Left kidney (tissue), 2 donors: ENCODE measurements around the gene HLCS. TPM values are rescaled to one million over a fixed set of nuclear protein-coding genes. Genes with fewer than 3 reads are reported as not detected.

Experiments
- DNase-seq: peaks from one replicate; pipeline ENCODE4 v3.0.0-alpha.2; 2013
- polyA plus RNA-seq: library from polyadenylated mRNA; unstranded; fragments of 120-200 nt; gene quantifications from one replicate; pipeline ENCODE4 v1.2.1, GENCODE V29; 2013; ENCODE audit not compliant: insufficient read length

Gene HLCS
- polyA plus RNA-seq, 1 donor: 18.0 TPM

DNA sequence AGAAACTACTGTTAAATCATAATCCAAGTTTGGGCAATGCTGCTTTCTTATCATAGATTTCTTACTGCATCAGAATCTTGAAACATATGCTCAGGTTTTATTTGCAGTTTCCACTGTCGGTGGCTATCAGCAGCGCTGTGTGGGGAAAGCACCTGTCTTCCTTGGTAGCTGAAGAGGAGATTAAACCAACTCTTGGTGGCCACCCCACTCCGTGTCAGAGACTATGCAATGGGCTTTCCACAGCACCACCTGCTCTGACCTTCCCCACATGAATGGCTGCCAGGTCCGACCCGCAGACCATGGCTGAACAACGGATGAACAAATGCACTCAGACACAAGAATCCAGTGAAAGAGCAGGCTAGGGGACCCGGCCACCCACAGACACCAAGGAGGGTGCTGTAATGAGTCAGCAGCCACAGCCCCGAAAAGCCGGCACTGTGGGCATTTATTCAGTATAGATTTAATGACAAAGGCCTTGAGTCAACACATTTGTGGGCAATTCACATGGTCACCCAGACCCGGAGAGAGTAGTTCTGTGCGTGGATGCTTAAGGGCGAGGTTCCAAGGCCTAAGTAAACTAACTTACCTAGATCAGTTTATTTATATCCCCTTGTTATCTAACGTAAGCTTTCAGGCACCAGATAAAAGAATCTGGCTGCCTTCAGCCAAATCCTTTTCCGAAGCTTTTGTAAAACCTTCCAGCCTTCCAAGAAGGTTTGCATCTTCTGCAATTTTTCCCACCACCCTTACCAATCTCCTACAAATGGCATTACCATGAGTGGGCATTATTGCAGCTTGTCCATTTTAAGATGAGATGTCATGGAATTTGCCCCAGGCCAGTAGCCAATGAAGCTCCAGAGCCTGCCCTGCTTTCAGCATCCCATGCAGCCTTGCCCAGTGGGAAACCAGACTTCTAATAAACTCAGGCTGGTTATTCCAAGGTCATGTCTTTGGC is 82.7 kb downstream of the HLCS start:
- DNase-seq: no peak

DNA sequence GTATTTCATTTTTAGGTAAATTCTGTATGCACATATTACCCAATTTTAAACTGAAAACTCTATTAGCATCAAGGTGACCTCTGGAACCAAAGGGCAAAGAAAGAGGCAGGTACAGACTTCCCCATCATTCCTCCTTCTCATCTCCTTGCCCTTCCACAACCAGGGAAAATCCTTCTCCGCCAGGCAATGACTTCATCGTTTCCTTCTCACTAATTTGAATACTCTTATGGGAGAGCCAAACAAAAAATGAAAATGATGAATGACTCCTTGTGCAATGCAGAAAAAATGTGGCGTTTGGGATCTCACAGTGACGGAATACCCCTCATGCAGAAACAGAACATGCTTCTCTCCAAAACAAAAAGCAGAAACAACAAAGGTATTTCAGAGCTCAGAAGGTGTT is 83.7 kb downstream of the HLCS start:
- DNase-seq: no peak

DNA sequence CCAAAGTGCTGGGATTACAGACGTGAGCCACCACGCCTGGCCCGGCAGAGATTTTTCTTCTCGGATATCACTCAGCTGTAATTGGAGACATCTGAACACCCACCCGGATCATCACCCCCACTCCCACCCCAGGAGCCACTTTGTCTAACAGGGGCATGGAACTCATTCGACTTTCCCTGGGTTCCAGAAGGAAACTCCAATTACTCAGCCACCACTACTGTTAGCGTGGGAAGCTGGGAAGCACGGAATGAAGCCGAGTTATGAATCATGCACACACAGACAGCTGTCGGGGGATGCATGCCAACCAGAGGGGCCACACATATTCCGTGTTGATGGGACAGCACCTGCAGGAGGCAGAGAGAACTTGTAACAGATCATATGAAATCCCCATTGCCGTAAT is 85.2 kb downstream of the HLCS start:
- DNase-seq: no peak

DNA sequence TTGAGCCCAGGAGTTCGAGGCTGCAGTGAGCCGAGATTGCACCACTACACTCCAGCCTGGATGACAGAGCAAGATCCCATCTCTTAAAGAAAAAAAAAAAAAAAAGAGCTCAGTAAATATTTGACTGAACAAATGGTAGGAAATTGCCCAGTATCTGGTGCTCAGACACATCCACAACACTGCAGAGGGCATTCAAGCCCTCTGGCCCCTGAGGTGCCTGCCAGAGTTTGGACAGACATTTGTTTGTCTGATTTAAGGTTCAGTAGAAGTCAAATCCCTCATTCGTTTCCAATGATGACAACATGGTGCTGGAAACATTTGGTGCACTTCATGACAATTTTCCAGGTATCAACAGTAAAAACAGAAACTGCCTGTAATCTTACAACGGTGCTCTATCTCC is 86.6 kb downstream of the HLCS start:
- no peak for DNase-seq

DNA sequence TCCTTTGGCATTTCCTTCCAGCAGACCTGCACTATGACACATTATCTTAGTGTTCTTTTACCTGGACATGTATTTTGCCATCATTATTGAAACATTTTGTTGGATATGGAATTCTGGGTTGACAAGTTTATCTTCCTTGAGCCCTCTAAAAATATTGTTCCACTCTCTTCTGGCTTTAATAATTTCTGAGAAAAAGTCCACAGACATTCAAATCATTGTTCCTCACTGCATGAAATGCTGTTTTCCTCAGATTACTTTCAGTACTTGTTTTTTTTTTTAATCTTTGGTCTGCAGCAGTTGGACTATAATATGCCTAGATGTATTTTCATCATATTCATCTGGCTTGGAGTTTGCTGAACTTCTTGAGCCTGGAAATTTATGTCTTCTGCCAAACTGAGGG is 88.7 kb downstream of the HLCS start:
- no peak for DNase-seq

DNA sequence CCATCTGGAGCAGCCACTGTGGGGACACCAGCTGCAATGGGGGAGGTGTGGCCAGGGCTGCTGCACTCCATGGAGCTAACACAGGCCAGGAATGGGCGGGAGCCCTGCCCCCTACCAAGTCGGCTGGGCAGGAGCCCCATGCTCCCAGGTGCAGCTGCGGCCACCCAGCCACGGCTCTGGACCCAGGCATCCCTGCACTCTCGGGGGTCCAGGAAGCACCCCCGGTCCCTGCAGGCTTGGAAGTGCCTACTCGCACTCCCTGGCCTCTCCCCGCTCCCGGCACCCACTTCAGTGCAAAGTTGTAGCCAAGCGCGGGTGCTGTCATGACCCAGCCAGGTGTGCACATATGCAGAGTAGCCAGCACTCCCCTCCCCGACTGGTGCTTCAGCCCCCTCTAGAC is 91.8 kb downstream of the HLCS start:
- no peak for DNase-seq

DNA sequence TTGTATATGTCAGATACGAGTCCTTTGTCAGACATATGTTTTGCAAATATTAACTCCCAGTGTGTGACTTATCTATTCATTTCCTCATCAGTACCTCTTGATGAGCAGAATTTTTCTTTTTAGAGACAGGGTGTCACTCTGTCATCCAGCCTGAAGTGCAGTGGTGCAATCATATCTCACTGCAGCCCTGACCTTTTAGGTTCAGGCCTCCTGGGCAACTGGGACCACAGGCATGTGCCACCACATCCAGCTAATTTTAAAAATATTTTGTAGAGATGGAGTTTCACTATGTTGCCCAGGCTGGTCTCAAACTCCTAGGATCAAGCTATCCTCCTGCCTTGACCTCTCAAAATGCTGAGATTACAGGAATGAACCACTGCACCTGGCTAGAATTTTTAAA is 93.0 kb downstream of the HLCS start:
- DNase-seq: no peak

DNA sequence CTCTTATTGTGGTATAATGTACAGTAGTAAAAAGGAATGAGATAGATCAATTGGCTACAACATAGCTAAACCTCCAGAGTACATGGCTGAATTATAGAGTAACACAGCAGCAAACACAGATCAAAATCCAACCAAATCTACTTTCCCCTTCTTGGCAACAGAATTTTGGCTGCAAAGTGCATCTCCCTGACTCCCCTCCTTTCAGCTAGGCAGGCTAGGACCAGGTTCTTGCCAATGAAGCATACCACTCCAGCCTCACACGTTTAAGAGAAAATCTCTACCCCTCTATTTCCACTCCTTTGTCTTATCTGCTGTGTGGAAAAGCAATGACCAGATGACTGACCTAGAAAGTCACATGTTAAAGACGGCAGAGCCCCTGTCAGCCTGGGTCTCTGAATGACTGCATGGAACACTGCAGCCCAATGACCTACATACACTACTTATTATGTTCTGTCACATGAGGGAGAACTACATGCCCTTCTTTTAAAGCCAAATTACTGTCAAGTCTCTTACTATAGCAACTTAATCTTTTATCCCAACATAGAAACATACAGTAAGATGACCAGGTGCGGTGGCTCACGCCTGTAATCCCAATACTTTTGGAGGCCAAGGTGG is 99.1 kb downstream of the HLCS start:
- DNase-seq: no peak

DNA sequence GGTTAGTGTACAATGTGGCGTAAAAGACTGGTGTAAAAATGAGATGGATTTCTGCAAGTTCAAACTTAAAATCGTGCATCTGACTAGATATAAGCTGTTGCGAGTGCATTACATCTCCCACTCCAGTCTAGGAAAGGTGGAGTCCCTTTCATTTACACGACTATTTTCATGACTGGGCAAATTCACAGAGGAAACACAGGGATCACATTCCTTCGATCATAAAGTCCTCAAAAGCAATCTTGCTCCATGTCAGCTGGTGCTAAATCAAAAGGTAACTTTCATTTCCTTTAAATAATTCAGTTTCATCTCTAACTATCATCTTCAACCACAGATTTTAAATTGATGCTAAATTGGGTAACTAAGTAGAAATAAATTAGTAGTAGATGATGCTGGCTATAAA is 100.0 kb downstream of the HLCS start:
- DNase-seq: no peak

DNA sequence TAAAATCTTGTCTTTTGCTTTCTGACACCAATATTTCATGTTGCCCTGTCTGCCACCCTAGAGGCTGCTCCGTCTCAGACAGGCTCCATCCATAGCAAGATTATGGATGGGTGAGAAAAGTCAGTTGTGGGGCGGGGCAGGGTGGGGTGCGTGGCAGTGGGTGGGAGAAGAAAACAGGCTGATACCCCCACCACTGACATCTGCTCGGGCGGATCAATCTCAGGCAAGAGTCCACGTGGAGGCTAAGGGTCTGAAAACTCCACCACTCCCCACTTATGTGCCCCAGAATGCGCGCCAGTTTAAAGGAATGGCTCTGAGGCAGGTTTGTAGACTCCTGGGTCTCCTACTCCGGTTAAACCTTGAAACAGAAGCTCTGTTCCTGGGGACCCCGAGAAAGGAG is 101.5 kb downstream of the HLCS start:
- no peak for DNase-seq

DNA sequence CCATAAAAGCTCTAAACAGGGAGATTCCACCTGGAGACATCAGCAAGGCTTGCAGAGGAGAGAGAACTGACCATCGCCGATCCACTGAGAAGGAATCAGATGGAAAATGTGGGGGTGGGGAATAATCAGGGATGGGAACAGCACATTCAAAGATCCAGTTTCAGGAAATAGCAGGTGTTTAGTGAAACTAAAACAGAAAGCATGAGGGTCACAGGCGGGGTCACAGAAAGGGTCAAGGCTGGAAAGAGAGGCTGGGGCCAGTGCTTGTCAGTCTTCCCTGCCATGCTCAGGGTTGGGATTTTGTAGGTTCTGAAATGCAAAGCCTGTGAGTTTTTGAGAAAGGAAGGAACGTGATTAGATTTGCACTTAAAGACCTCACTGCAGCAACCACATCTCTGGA is 103.2 kb downstream of the HLCS start:
- DNase-seq: no peak

DNA sequence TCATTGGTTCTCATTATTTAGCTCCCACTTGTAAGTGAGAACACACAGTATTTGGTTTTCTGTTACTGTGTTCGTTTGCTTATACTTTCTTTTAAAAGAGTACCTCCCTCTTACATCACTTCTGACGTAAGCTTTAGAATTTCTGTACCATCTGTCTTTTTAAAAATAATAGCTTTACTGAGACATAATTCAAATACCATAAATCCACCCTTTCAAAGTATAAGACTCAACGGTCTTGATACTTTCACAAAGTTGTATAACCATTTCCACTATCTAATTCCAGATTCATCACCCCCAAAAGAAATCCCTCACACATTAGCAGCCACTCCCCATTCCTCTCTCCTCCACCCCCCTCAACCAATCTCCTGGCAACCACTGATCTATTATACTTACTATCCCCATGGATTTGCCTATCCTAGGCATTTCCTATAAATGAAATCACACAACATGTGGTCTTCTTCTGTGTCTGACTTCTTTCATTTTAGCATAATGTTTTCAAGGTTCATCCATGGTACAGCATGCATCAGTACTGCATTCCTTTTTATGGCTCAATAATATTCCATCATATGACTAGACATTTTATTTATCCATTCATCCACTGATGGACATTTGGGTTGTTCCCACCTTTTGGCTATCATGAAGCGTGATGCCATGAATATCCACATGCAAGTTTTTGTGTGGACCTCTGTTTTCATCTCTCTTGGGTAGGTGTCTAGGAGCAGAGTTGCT is 104.7 kb downstream of the HLCS start:
- no peak for DNase-seq

DNA sequence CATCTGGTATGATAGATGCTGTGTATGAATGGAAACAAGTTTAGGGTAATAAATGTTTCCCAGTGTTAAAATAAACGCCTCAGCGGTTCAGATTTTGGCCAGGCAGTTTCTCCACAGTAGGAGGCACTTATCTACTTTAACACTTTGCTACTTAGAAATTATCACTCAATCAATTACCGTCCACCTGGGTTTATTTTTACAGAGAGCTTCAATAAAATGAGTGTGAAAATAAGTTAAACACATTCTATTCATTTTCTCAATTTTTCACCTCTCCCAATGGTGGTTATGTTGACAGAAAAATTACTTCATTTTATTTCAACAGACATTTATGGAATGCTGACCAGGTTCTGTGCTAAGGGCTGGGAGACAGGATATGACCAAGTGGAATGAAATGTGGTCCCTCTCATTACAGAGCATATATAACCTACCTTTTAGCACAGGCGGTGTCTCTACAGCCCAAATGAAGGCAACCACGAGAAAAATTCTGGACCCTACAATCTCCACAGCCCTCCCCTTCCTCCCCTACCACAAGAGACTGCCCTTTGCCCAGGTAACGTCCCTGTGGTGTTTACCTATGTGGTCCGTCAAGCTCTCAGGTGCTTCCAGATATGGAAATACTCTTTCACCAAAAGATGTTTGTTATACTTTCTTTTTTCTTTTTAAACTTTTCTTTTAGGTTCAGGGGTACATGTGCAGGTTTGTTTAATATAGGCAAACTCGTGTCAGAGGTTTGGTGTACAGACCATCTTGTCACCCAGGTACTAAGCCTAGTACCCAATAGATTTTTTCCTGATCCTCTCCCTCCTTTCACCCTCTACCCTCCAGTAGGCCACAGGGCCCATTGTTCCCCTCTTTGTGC is 105.5 kb downstream of the HLCS start:
- DNase-seq: no peak

DNA sequence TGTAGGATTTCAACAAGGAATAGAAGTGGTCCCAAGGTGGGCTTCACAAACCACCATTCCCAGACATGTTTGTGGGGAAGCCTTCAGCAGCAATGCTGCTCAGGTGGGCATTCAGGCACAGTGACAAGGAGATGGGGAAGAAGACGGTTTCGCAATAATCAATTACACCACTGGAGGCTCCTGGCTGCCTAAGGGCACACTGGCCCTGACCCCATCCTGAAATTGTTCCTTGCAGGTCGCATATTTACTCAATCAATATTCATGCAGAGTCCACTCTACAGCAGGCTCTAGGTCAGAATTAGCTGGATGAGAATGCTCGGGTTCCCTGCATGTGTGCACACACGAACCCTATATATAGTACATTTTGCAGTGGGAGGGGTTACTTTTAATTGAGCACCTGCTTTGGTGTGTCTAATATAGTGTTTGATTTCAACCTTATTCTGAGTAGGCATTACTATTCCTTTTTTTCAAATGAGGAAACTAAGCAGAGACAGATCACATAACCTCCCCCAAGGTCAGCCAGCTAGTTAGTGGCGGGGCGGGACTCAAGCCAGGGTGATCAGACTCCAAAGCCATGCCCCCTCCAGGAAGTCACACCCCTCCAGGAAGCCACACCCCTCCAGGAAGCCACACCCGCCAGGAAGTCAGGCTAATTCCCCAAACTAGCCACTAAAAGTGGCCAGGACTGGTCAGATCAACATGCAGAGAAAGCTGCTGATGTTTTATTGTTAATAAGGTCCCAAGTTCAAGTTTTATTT is 106.5 kb downstream of the HLCS start:
- DNase-seq: no peak

DNA sequence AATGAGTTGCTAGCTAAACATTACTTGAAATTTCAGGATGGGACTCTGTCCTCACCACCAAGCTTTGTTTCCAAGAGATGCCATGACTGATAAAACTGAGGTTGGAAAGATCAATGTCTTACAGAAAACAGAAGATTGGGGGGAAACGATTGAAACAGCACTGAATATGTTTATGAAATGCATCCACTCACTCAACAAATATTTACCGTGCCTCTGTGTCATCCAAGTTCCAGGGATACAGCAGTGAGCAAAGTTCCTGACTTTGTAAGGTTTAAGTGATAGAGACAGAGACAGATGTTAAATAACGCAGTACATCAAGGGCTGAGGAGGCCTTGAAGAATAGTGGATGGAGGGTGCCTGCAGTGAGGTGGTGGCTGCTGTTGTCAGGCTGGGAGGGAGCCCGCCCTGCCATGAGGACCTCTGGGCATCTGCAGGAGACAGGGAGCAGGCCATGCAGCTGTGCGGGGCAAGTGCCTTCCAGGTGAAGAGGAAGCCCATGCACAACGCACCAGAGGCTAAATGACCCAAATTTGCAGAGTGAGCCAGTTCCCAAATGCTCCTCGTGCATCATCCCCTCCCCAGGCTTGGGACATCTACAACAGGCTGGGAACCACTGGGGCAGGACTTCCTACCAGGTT is 108.0 kb downstream of the HLCS start:
- no peak for DNase-seq

DNA sequence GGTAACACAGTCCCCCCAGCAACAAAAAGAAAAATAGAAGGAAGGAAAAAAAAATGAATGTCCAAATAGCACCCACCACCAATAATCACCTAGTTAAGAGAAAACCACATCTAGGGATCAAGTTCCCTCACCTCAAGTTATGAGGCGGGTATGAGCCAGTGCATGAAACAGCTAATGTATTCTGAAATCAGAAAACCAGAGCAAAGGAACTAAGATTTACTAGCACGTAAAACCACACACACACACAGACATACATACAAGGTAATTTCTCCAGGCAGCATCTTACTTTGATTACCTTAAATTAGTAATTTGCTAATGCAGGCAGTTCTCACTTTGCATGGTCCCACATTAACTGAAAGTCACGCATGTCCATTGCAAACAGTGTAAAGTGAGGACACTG is 109.8 kb downstream of the HLCS start:
- no peak for DNase-seq

DNA sequence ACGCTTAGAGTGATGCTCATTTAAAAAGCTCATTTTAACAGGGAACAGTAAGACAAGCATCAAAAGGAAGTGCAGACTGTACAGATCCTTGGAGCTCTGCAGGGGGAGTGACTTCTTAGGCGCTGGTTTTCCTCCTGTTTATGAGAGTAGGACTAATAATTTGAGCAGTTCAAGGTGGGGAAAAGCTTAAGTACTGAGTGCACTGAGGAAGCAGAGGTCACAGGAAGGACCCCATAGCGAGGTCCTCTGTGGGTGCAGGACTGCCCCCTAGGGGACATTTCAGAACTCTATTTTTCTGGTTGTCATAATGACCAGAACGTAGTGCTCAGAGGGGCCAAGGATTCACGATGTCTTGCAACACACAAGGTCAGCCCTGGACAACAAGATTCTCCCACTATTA is 112.1 kb downstream of the HLCS start:
- peak; percentile 62 for DNase-seq

DNA sequence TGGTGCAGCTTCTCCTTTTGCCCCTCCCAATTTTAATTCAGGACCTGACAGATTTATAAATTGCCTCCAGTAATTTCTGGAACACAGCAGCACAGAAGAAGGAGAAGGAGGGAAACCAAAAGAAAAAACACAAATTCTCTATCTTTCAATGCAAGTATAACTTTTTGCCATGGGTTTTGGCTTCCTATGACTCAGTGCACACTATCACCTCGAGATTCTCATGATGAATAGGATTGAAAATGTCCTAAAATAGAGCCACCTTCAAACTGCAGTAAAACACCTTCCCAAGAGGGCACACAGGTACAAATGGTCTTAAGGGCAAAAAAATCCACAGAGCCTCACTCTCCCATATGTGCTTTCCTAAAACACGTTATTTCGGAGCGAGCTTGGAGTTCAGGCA is 113.6 kb downstream of the HLCS start:
- DNase-seq: no peak

DNA sequence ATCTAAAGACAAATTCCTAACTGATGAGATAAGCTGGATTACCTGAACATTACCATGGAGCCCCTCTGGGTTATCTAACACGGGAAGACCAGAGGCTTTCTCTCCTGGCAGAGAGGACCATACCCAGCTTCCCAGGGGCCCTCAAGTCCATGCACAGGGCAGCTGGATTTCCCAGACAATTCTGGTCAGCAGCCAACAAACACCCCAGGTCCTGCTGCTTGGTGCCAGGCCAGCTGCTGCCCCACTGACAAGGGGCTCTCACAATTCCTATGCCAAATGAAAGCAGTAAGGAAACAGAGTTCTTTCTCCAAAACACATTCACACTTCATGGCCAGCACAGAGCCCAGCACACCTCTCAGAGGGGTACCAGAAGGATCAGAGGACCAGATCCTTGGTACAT is 114.2 kb downstream of the HLCS start:
- no peak for DNase-seq

DNA sequence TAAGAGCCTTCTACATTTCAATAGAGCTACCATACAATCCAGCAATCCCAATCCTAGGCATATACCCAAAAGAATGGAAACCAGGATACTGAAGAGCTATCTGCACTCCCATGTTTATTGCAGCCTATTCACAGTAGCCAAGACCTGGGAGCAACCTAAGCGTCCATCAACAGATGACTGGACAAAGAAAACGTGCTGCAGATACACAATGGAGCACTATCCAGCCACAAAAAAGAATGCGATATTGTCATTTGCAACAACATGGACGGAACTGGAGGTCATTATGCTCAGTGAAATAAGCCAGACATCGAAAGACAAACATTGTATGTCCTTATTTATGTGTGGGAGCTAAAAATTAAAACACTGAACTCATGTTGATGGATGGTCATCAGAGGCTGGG is 115.3 kb downstream of the HLCS start:
- DNase-seq: no peak

DNA sequence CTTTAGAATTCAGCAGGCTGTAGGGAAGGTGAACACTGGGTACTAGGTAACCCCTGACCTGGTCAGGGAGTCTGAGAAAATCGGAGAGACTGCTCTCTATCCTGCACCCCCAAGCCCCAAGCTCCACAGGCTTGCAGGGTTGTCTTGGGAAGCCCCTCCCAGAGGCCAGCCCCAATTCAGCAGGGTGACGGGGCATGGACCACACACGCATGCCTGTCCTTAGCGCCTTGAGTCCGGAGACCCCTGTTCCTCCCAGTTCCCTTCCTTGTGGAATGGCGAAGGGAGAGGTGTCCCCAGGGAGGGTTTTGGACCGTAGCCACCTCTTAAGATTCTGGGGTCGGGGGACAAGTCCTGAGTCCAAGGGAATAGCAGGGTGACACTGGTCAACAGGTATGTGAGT is 116.1 kb downstream of the HLCS start:
- DNase-seq: no peak
